Inflammatory macrophage treated with lipopolysaccharide for 1 hour (primary cell): Measurements from ENCODE around the gene LRSAM1.
A peak's percentile ranks its signal among the peaks of the same experiment; 100 is the strongest.

Experiments
- DNase-seq, 2 donors: peaks; one replicate each; pipeline ENCODE4 v3.0.0-alpha.2; 2020 to 2022

LRSAM1 gene

DNA sequence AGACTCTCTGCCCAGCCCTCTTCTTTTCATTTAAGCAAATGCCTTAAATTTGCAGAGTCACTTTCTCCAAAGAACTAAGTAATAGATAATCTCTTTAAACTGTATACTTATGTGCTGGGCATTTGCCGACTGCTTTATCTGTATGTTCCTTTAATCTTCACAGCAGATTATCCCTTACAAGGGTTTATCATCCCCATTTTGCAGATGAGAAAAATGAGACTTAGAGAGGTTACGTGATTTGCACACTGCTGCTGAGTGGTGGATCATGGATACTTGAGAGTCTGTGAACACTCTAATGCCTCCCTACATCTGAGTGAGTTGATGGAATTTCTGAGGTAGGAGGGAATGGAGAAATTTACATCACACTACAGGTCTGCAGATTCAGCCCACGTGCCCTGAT, 23.0 kb upstream of the LRSAM1 start:
- DNase-seq = no peak

GRCh38 chr9:127430415-127430814, 20.9 kb upstream of the LRSAM1 start:
- no peak for DNase-seq

GRCh38 chr9:127437497-127438264, 13.6 kb upstream of the LRSAM1 start:
- no peak for DNase-seq

DNA sequence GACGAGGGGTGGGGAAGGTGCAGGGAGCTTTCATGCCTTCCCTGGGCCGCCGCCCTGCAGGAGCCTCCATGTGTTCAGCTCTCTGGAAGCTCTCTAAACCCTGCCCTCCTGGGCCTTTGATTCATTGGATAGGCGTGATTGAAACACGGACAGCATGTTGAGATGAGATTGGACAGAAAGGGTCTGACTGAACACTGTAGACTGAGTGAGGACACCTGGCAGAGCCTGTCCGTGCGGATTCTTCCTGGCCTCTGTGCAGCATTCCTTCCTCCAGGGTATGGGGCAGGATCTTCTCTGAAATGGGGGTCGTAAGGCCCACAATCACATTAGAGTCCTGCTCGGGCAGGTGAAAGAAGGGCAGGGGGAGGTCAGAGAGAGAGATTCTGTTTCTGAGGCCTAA, 12.9 kb upstream of the LRSAM1 start:
- no peak for DNase-seq

GRCh38 chr9:127444283-127444920, 6.9 kb upstream of the LRSAM1 start:
- DNase-seq = no peak

DNA sequence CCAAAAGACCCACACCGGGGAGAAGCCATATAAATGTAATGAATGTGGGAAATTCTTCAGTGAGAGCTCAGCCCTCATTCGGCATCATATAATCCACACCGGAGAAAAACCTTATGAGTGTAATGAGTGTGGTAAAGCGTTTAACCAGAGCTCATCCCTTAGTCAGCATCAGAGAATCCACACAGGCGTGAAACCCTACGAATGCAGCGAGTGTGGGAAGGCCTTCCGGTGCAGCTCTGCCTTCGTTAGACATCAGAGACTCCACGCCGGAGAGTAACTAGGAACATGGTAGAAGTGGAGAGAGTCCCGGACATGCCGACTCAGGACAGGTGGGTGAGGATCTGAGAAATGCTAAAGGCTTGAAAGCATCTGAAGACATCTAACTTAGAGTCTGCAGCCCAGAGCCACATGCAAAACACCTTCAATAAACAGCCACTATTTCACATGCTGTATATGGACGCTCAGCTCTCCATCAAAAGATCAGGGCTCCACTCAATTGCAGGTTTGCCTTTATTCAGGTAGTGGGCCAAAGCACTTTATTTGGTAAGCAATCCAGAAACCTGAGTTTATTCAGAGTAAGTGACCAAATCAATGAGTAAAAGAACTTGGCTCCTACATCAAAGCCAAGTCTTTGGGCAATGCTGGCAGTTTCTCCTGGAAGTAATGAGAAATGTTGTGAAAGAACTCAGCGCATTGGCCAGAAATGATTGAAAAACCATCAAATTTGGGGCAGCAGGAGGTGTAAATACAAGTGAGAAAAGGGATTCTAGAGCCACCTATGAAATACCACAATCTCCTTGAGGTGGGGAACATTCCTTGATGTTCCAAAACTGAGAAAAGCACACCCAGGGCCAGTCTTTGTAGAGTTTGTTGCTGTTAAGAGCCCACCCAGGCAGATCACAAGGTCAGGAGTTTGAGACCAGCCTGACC, 6.1 kb upstream of the LRSAM1 start:
- no peak for DNase-seq

DNA sequence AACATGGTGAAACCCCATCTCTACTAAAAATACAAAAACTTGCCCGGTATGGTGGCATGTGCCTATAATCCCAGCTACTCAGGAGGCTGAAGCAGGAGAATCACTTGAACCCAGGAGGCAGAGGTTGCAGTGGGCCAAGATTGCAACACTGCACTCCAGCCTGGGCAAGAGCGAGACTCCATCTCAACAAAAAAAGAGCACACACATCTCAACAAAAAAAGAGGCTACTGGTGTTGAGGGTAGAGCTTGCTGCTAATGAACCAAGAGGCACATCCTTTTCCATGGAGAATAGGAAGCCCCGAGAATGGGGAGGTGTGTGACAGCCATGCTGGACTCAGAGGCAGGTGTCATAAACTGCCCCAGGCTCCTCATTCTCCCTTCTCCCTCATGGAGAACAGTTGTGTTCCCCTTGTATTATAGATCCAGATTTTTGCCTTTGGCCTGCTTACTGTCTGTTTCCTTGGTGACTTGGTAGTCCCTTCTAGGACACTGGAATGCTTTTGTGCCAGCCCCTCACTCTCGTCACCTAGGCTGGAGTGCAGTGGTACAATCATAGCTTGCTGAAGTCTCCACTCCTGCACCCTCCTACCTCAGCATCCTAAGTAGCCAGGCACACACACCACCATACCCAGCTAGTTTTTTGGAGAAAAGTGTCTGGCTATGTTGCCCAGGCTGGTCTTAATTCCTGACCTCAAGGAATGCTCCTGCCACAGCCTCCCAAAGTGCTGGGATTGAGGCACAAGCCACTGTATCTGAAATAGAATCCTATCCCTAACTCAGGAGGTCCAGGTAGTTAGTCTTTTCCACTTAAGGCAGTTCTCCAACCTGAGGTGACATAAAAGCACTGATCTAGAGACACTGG, 5.2 kb upstream of the LRSAM1 start:
- no peak for DNase-seq

GRCh38 chr9:127446713-127447415, 4.4 kb upstream of the LRSAM1 start:
- DNase-seq = no peak

DNA sequence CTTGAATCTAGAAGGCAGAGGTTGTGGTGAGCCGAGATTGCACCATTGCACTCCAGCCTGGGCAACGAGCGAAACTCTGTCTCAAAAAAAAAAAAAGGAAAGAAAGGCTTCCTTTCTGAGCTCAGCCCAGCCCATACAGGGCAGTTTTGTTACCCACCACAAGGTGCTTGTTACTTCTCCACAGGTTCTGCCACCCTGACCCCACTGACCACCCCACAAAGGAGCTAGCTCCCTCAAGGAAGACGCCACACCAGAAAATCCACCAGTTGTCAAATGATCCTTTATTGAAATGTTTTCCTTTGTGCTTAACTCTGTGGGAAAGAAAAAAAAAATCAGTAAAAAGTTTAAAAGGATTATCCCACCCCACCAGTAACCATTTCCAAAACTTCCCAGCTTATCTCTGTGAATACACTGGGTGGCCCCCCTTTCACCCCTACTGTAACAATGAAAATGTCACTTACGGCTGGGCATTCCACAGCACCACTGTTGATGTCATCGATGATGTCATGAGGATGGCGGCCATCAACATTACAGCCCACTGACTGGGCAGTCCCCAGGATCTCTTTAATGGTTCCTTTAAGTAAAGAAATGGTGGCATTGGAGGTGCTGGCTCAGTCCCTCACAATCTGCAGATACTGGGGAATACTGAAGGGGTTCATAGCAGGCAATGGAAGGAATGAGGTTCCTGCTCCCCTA, 3.7 kb upstream of the LRSAM1 start:
- DNase-seq = peak in 1 of 2 donors; percentile 22

DNA sequence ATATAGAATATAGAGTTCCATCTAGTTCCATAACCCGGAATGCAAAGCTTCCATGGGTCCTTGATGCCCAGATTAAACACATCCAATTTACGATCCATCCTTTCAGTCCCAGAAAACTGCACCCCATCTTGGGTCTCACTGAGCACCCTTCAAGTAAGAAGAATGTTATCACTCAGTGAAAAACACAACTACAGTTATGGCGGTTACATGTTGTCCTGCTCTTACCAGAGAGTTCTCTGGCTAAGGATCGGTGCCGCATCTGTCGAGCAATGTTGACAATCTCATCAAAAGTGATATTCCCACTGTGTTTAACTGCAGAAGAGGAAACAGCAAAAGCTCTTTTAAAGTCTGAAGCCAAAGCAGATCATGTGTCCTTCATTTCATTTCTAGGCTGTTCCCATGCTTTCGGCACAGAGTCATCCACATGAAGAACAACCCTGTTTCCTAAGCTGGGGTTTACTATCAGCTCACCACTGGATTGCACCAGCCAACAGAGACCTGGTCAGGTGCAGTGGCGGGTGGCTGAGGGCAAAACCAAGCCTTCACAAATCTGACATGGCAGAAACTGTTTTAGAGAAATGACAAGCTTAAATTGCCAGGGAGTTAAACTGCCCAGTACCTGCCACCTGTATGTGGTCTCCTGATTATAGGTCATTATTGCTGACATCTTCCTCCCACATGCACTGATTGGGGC, 3.1 kb upstream of the LRSAM1 start:
- DNase-seq = no peak

DNA sequence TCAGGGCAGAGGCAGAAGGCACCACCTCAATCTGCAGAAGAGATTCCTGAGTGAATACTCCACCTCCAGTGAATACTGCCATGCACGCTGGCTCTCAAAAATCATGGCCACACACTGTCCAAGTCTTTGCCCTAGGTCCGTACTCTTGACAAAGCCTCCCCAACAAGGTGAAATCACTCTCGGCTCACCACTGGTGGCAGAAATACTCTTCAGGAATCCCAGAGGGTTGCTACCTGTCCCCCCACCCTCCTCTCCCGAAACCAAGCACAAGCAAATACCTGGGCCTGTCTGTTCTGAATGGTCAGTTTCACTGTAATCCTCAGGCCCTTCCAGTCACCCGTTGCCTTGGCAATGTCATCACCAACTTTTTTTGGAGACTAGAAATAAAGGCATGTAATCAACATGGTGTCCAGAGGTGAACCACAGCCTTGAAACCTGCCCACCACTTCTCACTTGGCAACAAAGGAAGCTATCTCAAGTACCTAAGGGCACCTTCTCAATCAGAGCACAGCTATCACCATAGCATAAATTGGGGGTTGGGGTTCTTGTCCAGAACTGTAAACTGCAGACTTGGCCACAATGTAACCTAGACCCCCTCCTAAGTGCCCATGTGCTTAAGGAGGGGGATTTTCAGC, 1.9 kb upstream of the LRSAM1 start:
- DNase-seq = no peak

DNA sequence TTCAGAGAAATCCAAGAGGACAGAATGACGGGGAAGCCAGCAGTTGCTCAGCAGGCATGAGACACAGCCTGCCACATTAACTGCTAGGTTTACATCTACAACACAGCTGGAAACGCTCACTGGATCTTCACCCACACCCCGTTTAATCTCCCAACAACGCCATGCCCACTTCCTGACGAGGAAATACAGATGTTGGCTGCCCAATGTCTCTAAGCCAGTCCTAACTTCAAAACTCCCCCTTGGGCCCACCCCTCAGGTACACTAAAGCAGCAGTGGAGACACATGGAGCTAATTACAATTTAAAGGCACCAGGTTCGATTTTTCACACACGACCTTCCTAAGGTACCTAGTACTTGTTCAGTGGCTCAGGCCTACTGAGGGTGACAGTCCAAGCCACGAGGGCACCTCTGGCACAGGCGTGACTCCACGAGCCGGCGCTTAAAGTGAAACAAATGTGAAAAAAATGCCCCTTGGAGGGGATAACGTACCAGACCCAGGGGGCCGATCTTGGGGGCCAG, 1.0 kb upstream of the LRSAM1 start:
- DNase-seq = no peak

DNA sequence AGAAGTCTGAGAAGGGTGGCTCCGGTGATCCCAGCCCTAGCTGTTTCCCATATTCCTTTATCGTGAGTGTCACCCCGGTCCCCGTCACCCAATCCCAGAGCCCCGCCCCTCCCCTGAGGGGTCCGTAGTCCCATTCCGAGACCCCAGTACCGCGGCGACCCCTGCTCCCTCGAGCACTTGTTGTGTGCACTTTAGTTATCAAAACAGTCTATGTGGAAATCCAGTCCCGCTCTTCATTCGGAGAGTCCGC, 223 bp downstream of the LRSAM1 start:
- peak in 1 of 2 donors; percentile 42 for DNase-seq

- DNase-seq = peak; percentile 28 to 33
Measured at GRCh38 chr9:127451858-127452656, 747 bp downstream of the LRSAM1 start.

DNA sequence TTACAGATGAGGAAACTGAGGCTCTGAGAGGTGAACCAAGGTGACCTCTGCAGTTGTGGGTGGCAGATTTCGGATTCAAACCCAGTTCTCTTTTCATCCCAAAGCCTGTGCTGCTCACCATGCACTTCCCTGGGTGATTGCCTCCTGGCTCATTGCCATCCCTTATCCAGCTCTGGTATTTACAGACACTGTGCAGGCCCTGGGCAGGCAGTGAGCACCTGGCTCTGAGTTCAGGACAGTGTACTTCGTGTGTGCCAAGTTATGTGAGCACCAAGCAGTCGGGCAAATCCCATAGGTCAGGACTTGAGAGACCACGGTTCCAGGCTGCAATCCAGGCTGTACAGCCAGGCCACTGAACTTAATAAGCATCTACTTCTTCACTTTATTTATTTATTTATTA, 1.4 kb downstream of the LRSAM1 start:
- no peak for DNase-seq

GRCh38 chr9:127455324-127455992, 4.1 kb downstream of the LRSAM1 start:
- peak; percentile 74 for DNase-seq

GRCh38 chr9:127457191-127457878, 6.0 kb downstream of the LRSAM1 start:
- no peak for DNase-seq

DNA sequence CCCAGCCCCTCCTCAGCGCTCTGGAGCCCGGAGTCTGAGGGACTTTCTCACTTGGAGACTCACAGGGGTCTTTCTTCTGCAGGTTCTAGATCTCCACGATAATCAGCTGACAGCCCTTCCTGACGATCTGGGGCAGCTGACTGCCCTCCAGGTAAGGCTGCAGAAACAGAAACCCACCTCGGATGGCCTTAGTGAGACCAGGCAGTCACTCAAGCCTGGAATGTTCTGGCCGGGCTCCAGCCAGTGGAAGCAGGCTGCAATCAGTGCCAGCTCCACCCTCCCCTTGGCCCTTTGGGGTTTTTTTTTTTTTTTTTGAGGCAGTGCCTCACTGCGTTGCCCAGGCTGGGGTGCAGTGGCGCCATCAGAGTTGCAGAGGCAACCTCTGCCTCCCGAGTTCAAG, 7.6 kb downstream of the LRSAM1 start:
- DNase-seq = no peak
